ENCODE measurements around the gene YRDC.

GRCh38 chr1:37845049-37845646, 37.1 kb upstream of the YRDC start:
- TF ChIP-seq CTCF (IDR thresholded peaks at IDR 0.05; ENCODE audit: insufficient read depth, low read length) (no peak), POLR2AphosphoS5 (IDR thresholded peaks at IDR 0.05; ENCODE audit: low read depth) (no peak), SPI1 (IDR thresholded peaks at IDR 0.05; ENCODE audit: borderline replicate concordance, low read depth) (no peak), REST (IDR thresholded peaks at IDR 0.05; ENCODE audit: insufficient replicate concordance, low read depth) (no peak), GABPA (IDR thresholded peaks at IDR 0.05; ENCODE audit: low read depth) (no peak)
